Lower lobe of right lung (tissue), 2 donors: Measurements from ENCODE around the gene POPDC3. TPM values are rescaled to one million over a fixed set of nuclear protein-coding genes. Genes with fewer than 3 reads are reported as not detected.
A peak's percentile ranks its signal among the peaks of the same experiment; 100 is the strongest.

Experiments used
- ATAC-seq, 2 donors: fragments of 200-7000 bp; cut with Tn5 transposase; one replicate each; pipeline ENCODE4 v1.9.1; 2020 to 2022; ENCODE audit warnings: mild to moderate bottlenecking in 2 of 2, moderate library complexity in 2 of 2
- DNase-seq: peaks from one replicate; pipeline ENCODE4 v3.0.0-alpha.2; 2020
- H3K27ac ChIP-seq: fragments of 200-600 bp; one replicate; pipeline ENCODE4 v1.8.0; 2022
- H3K27me3 ChIP-seq: fragments of 200-600 bp; one replicate; pipeline ENCODE4 v1.8.0; 2022; ENCODE audit warnings: low read depth
- H3K36me3 ChIP-seq: fragments of 200-600 bp; one replicate; pipeline ENCODE4 v1.8.0; 2022; ENCODE audit warnings: mild to moderate bottlenecking
- H3K4me1 ChIP-seq: fragments of 200-600 bp; one replicate; pipeline ENCODE4 v1.8.0; 2022
- H3K4me3 ChIP-seq: fragments of 200-600 bp; one replicate; pipeline ENCODE4 v1.8.0; 2022; ENCODE audit warnings: mild to moderate bottlenecking
- H3K9me3 ChIP-seq: fragments of 200-600 bp; one replicate; pipeline ENCODE4 v1.8.0; 2022
- intact Hi-C: fragments of 100-400 bp; cut with DNase I; formaldehyde crosslinking; loops from one replicate; pipeline ENCODE4 v1.11.0; 2022
- total RNA-seq: library from RNA; stranded (reverse); fragmentation: NEBNext Ultra II Directional; extraction: Animal tissue kit (Norgen Biotek cat#: 25700); gene quantifications from one replicate; pipeline ENCODE4 v1.2.1, GENCODE V29; 2021
- TF ChIP-seq, protein P1 (sequence below): fragments of 200-600 bp; IDR thresholded peaks from one replicate; pipeline ENCODE4 v1.8.0; 2022; ENCODE audit warnings: antibody characterized with exemption, mild to moderate bottlenecking
- donor health status: DM: no; HTN: yes; CAD: no; lungs with severe emphysema.

The POPDC3 gene
- total RNA-seq, 1 donor from 2014 or later: 0.80 TPM

GRCh38 chr6:105152880-105153279, 26.9 kb downstream of the POPDC3 start:
- TF ChIP-seq, protein P1, sequence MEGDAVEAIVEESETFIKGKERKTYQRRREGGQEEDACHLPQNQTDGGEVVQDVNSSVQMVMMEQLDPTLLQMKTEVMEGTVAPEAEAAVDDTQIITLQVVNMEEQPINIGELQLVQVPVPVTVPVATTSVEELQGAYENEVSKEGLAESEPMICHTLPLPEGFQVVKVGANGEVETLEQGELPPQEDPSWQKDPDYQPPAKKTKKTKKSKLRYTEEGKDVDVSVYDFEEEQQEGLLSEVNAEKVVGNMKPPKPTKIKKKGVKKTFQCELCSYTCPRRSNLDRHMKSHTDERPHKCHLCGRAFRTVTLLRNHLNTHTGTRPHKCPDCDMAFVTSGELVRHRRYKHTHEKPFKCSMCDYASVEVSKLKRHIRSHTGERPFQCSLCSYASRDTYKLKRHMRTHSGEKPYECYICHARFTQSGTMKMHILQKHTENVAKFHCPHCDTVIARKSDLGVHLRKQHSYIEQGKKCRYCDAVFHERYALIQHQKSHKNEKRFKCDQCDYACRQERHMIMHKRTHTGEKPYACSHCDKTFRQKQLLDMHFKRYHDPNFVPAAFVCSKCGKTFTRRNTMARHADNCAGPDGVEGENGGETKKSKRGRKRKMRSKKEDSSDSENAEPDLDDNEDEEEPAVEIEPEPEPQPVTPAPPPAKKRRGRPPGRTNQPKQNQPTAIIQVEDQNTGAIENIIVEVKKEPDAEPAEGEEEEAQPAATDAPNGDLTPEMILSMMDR: no peak
- H3K27ac ChIP-seq: no peak overlapping the region
- intact Hi-C loops: no loop called here
- no peak overlapping the region for H3K4me3 ChIP-seq
- DNase-seq (no peak), ATAC-seq (no peak)
- H3K9me3 ChIP-seq: no peaks in the 10 kb centered on the region
- H3K36me3 ChIP-seq: no peaks in the 10 kb centered on the region
- no peaks in the 10 kb centered on the region for H3K4me1 ChIP-seq
- H3K27me3 ChIP-seq: no peaks in the 10 kb centered on the region

- Histone ChIP-seq H3K27ac (no peak overlapping the region), H3K36me3 (no peaks in the 10 kb centered on the region), H3K27me3 (no peaks in the 10 kb centered on the region), H3K4me3 (no peak overlapping the region), H3K4me1 (no peaks in the 10 kb centered on the region), H3K9me3 (no peaks in the 10 kb centered on the region)
- intact Hi-C loops: no loop called here
- TF ChIP-seq, protein P1: no peak
- no peak for DNase-seq
- ATAC-seq: no peak
These were observed 28.2 kb downstream of the POPDC3 start for GRCh38 chr6:105151644-105152043.

- no peak overlapping the region for H3K4me3 ChIP-seq
- DNase-seq (no peak), ATAC-seq (no peak)
- intact Hi-C loops: no loop called here
- peaks cover 21% of the 10 kb centered on the region for H3K27me3 ChIP-seq
- no peaks in the 10 kb centered on the region for H3K36me3 ChIP-seq
- no peak overlapping the region for H3K27ac ChIP-seq
- no peaks in the 10 kb centered on the region for H3K9me3 ChIP-seq
- TF ChIP-seq, protein P1: no peak
- H3K4me1 ChIP-seq: peaks cover 7% of the 10 kb centered on the region
These were observed 41.7 kb downstream of the POPDC3 start for GRCh38 chr6:105138141-105138540.

DNA sequence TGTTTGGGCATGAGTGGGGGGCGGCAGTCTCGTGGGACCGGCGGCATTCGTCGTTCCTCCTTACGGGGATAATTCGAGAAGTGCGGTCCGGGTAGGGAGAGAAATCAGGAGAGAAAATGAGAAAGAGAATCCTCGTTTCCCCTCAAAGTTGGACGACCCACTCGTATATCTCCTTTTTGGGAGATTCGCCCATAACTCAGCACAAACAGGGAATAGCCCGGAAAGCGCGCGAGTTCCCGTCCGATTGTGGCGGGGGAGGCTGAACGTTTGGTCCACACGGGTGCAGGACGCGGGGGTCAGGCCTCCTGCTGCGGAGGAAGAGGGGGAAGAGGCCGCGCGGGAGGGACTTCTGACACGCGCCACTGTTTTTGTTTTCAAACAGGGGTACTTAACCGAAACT, 42.4 kb downstream of the POPDC3 start:
- TF ChIP-seq, protein P1: no peak
- peak overlapping the region; percentile 69 for H3K27ac ChIP-seq

GRCh38 chr6:105136431-105137350, 43.1 kb downstream of the POPDC3 start:
- H3K4me1 ChIP-seq: peaks cover 7% of the 10 kb centered on the region
- H3K27ac ChIP-seq: peak overlapping the region; percentile 69
- DNase-seq (peak; percentile 61), ATAC-seq (peak; percentile 80 to 81)
- H3K4me3 ChIP-seq: peak overlapping the region; percentile 79
- H3K9me3 ChIP-seq: no peaks in the 10 kb centered on the region
- TF ChIP-seq, protein P1: no peak
- no peaks in the 10 kb centered on the region for H3K36me3 ChIP-seq
- intact Hi-C loops: no loop called here
- H3K27me3 ChIP-seq: peaks cover 21% of the 10 kb centered on the region

More for the DNA sequence above, 42.4 kb downstream of the POPDC3 start:
- H3K4me1 ChIP-seq: peaks cover 7% of the 10 kb centered on the region
- peaks cover 21% of the 10 kb centered on the region for H3K27me3 ChIP-seq
- no peaks in the 10 kb centered on the region for H3K36me3 ChIP-seq
- H3K4me3 ChIP-seq: peak overlapping the region; percentile 79
- H3K9me3 ChIP-seq: no peaks in the 10 kb centered on the region
- ATAC-seq (no peak), DNase-seq (no peak)
- intact Hi-C loops: no loop called here
